GM12878 (cell line): ENCODE data around the gene ATP6V1G3. TPM values are rescaled to one million over a fixed set of nuclear protein-coding genes. Genes with fewer than 3 reads are reported as not detected.

Experiments
- ATAC-seq: fragments of 200-7000 bp; cut with Tn5 transposase; 3 replicates; pipeline ENCODE4 v1.9.1; 2020; ENCODE audit warnings: mild to moderate bottlenecking, moderate library complexity
- BruUV-seq: library from RNA; stranded (reverse); fragments of 400-500 nt; replicated peaks from 2 replicates; lab custom pipeline; 2021; lab: Mats Ljungman, UMichigan
- CTCF ChIA-PET: fragments of 300-600 bp; sonication (Branson Sonifier 250); formaldehyde crosslinking; extraction: SDS; loops from one replicate; lab custom pipeline; 2021; ENCODE audit warnings: inconsistent platforms; lab: Yijun Ruan, JAX
- POLR2A ChIA-PET: fragments of 350-600 bp; formaldehyde crosslinking; extraction: SDS; loops from one replicate; lab custom pipeline; 2021; ENCODE audit warnings: inconsistent platforms; lab: Charles Lee
- RAD21 ChIA-PET: fragments of 300-600 bp; sonication (Branson Sonifier 250); formaldehyde crosslinking; loops from one replicate; lab custom pipeline; 2023; ENCODE audit warnings: antibody characterized with exemption; ENCODE audit not compliant: unreplicated experiment; lab: Charles Lee
- SMC1A ChIA-PET: fragments of 300-600 bp; sonication (Branson Sonifier 250); formaldehyde crosslinking; loops from one replicate; lab custom pipeline; 2023; ENCODE audit not compliant: unreplicated experiment, uncharacterized antibody; lab: Charles Lee
- DNase-seq: peaks from one replicate; pipeline ENCODE4 v3.0.0-alpha.2; 2011; ENCODE audit warnings: low read depth, low spot score
- FAIRE-seq: peaks from 3 replicates; lab custom pipeline; 2011; peaks lifted over from hg19 to GRCh38; lab: Jason Lieb, UNC
- H2AFZ ChIP-seq: 2 replicates; pipeline ENCODE4 v1.6.0; 2011; ENCODE audit warnings: low read depth, low read length, control low read depth; ENCODE audit not compliant: control insufficient read depth
- H3K27ac ChIP-seq: 2 replicates; pipeline ENCODE4 v1.5.1; 2011; ENCODE audit warnings: control low read depth; ENCODE audit not compliant: control insufficient read depth, insufficient read depth
- H3K27me3 ChIP-seq, 2 experiments: replicated peaks in 1 of 2; 2 replicates each; pipeline versions ENCODE4 v1.6.0 to v1.6.1; 2011; ENCODE audit warnings: low read length in 1 of 2; ENCODE audit not compliant: control insufficient read depth in 2 of 2, insufficient read depth in 2 of 2
- H3K36me3 ChIP-seq, 2 experiments: 2 replicates each; pipeline ENCODE4 v1.5.1; 2011; ENCODE audit warnings: low read length in 1 of 2; ENCODE audit not compliant: control insufficient read depth in 2 of 2, insufficient read depth in 2 of 2
- H3K4me1 ChIP-seq: 2 replicates; pipeline ENCODE4 v1.6.1; 2011; ENCODE audit warnings: mild to moderate bottlenecking, low read length, moderate library complexity, mixed read lengths; ENCODE audit not compliant: control insufficient read depth, insufficient read depth
- H3K4me2 ChIP-seq: 2 replicates; pipeline ENCODE4 v1.6.0; 2011; ENCODE audit warnings: control low read depth; ENCODE audit not compliant: control insufficient read depth, insufficient read depth
- H3K4me3 ChIP-seq: fragments of 200-600 bp; sonication (generic); 2 replicates; pipeline ENCODE4 v1.5.1; 2016
- H3K79me2 ChIP-seq: 2 replicates; pipeline ENCODE4 v1.6.0; 2011; ENCODE audit warnings: low read length; ENCODE audit not compliant: control insufficient read depth, insufficient read depth
- H3K9ac ChIP-seq: 2 replicates; pipeline ENCODE4 v1.8.0; 2011; ENCODE audit warnings: low read length, control low read depth, mixed read lengths; ENCODE audit not compliant: control insufficient read depth, insufficient read depth
- H3K9me3 ChIP-seq: replicated peaks from 3 replicates; pipeline ENCODE4 v1.5.1; 2011; ENCODE audit warnings: mild to moderate bottlenecking, low read length; ENCODE audit not compliant: control insufficient read depth, insufficient read depth
- H4K20me1 ChIP-seq: 2 replicates; pipeline ENCODE4 v1.6.0; 2011; ENCODE audit not compliant: control insufficient read depth, insufficient read depth
- ASH2L ChIP-seq: fragments of 300-600, 200-600 bp; sonication (generic); IDR thresholded peaks from 2 replicates; pipeline ENCODE4 v1.6.1; 2017; ENCODE audit warnings: low read depth, mild to moderate bottlenecking, borderline replicate concordance
- BMI1 ChIP-seq: fragments of 450-650 bp; IDR thresholded peaks from 2 replicates; pipeline ENCODE4 v1.6.1; 2016; ENCODE audit warnings: mild to moderate bottlenecking, moderate library complexity, borderline replicate concordance
- ESRRA ChIP-seq: IDR thresholded peaks from 2 replicates; pipeline ENCODE4 v1.6.1; 2012; ENCODE audit warnings: mild to moderate bottlenecking, low read length, improper control_type of control experiment
- HDAC2 ChIP-seq: fragments of 200-600 bp; sonication (generic); IDR thresholded peaks from 2 replicates; pipeline ENCODE4 v1.6.1; 2017
- HSF1 ChIP-seq: fragments of 150-350 bp; IDR thresholded peaks from 2 replicates; pipeline ENCODE4 v1.6.1; 2014; ENCODE audit warnings: mild to moderate bottlenecking, low read depth, low read length
- IRF4 ChIP-seq: IDR thresholded peaks from 2 replicates; pipeline ENCODE4 v1.6.1; 2011; ENCODE audit warnings: low read depth, low read length
- JUNB ChIP-seq: IDR thresholded peaks from 2 replicates; pipeline ENCODE4 v1.6.1; 2016; ENCODE audit warnings: antibody characterized with exemption, mild to moderate bottlenecking
- MLLT1 ChIP-seq: fragments of 450-650 bp; IDR thresholded peaks from 2 replicates; pipeline ENCODE4 v1.6.1; 2016; ENCODE audit warnings: mild to moderate bottlenecking
- NFIC ChIP-seq: IDR thresholded peaks from 2 replicates; pipeline ENCODE4 v1.6.1; 2012; ENCODE audit warnings: low read depth, mild to moderate bottlenecking, inconsistent platforms, low read length, moderate library complexity
- NFYA ChIP-seq: IDR thresholded peaks from 2 replicates; pipeline ENCODE4 v1.6.1; 2011; ENCODE audit warnings: low read depth, mild to moderate bottlenecking, low read length, improper control_type of control experiment, borderline replicate concordance
- NR2C1 ChIP-seq: fragments of 450-650 bp; IDR thresholded peaks from 2 replicates; pipeline ENCODE4 v1.6.1; 2017; ENCODE audit warnings: antibody characterized with exemption, mild to moderate bottlenecking, moderate library complexity
- PBX3 ChIP-seq: IDR thresholded peaks from 2 replicates; pipeline ENCODE4 v1.6.1; 2011; ENCODE audit warnings: mild to moderate bottlenecking, low read depth, low read length, moderate library complexity; ENCODE audit not compliant: insufficient replicate concordance
- PML ChIP-seq: IDR thresholded peaks from 2 replicates; pipeline ENCODE4 v1.6.1; 2012; ENCODE audit warnings: low read length, inconsistent platforms
- POU2F2 ChIP-seq: IDR thresholded peaks from 3 replicates; pipeline ENCODE4 v1.6.1; 2011; ENCODE audit warnings: low read depth, mild to moderate bottlenecking, low read length, borderline replicate concordance
- RELA ChIP-seq: fragments of 450-650 bp; IDR thresholded peaks from 2 replicates; pipeline ENCODE4 v1.8.0; 2014; ENCODE audit warnings: borderline replicate concordance; ENCODE audit not compliant: partially characterized antibody
- SP1 ChIP-seq: IDR thresholded peaks from one replicate; pipeline ENCODE4 v1.6.1; 2011; ENCODE audit warnings: low read depth, low read length
- SUPT20H ChIP-seq: IDR thresholded peaks from 2 replicates; pipeline ENCODE4 v1.6.1; 2011; ENCODE audit warnings: low read depth, mild to moderate bottlenecking, low read length, moderate library complexity, borderline replicate concordance; ENCODE audit not compliant: control insufficient read depth
- TARDBP ChIP-seq: IDR thresholded peaks from 2 replicates; pipeline ENCODE4 v1.6.1; 2016; ENCODE audit warnings: borderline replicate concordance
- TCF12 ChIP-seq: IDR thresholded peaks from 2 replicates; pipeline ENCODE4 v1.6.1; 2011; ENCODE audit warnings: low read depth, mild to moderate bottlenecking, low read length
- in situ Hi-C: fragments of 300-500 bp; cut with MboI; formaldehyde crosslinking; loops from 9 replicates; pipeline ENCODE4 v1.14.3; 2018; ENCODE audit warnings: mixed read lengths
- intact Hi-C: fragments of 100-400 bp; cut with micrococcal nuclease; formaldehyde crosslinking; loops from one replicate; pipeline ENCODE4 v1.14.2; 2022; ENCODE audit not compliant: unreplicated experiment
- polyA plus RNA-seq, 11 experiments: library from polyadenylated mRNA; depleted of rRNA in 4 of 11; unstranded in 6 of 11; stranded (reverse) in 5 of 11; fragments of >200 nt; fragmentation: Nextera tagmentation in 4 of 11; fragmentation: Illumina TruSeq in 1 of 11; extraction: Ambion mirVana in 4 of 11; extraction: Trizol in 1 of 11; gene quantifications; 1 replicate in 1 of 11; 2 replicates in 10 of 11; pipeline versions ENCODE4 v1.2.1 to v1.2.3, GENCODE V29; 2011 to 2016; ENCODE audit warnings: inconsistent platforms in 2 of 11, missing spikeins in 2 of 11, low read depth in 1 of 11
- total RNA-seq, 4 experiments: library from RNA; depleted of rRNA in 3 of 4; stranded (reverse); fragments of >200 nt in 3 of 4; fragmentation: Illumina TruSeq in 1 of 4; extraction: Trizol in 1 of 4; gene quantifications; 2 replicates each; pipeline versions ENCODE4 v1.2.1 to v1.2.3, GENCODE V29; 2013 to 2021

ATP6V1G3 gene
- total and polyA plus RNA-seq, 10 of the 15 experiments (the other 5 are each of a cell fraction or from before 2014, with no cell fraction given), result 0.22 TPM; not detected in 9

GRCh38 chr1:198517623-198518199 lies 22.8 kb downstream of the ATP6V1G3 start (continued):
- TF ChIP-seq NFIC, result no peak

GRCh38 chr1:198500096-198500495 lies 40.4 kb downstream of the ATP6V1G3 start:
- FAIRE-seq, result no peak
- H3K36me3 ChIP-seq, result no peaks in the 10 kb centered on the region
- no peak overlapping the region for H2AFZ ChIP-seq

More at GRCh38 chr1:198500096-198500495, 40.4 kb downstream of the ATP6V1G3 start:
- ChIA-PET SMC1A (interaction anchor here (0.5 kb wide), 1 partner anchor 48 kb away, joined by 3 read pairs; no protein-coding TSS in a partner anchor), RAD21 (no interaction called here), CTCF (no interaction called here), POLR2A (no interaction called here)
- Histone ChIP-seq H3K9me3 (no peaks in the 10 kb centered on the region), H3K27me3 (no peaks in the 10 kb centered on the region), H3K27ac (no peak overlapping the region), H3K79me2 (no peaks in the 10 kb centered on the region), H3K4me2 (no peak overlapping the region), H3K4me1 (peaks cover 4% of the 10 kb centered on the region; the same call in 1 of the 2 replicates), H3K9ac (no peak overlapping the region), H4K20me1 (no peaks in the 10 kb centered on the region), H3K4me3 (no peak overlapping the region)
- DNase-seq (no peak), ATAC-seq (no peak)
- TF ChIP-seq NR2C1 (no peak), HSF1 (no peak), RELA (no peak), POU2F2 (no peak), SP1 (no peak), SUPT20H (no peak), PML (no peak), TCF12 (no peak), BMI1 (no peak), HDAC2 (no peak), PBX3 (no peak), IRF4 (no peak), ASH2L (no peak), ESRRA (no peak), TARDBP (no peak), MLLT1 (no peak), JUNB (no peak), NFYA (no peak)
- intact Hi-C loops, result no loop called here
- in situ Hi-C loops, result no loop called here
- BruUV-seq, result no TSS peak
